Measurements from ENCODE around the gene LRRC10B. TPM values are rescaled to one million over a fixed set of nuclear protein-coding genes. Genes with fewer than 3 reads are reported as not detected.
A peak's percentile ranks its signal among the peaks of the same experiment; 100 is the strongest.

The LRRC10B gene
- total and polyA plus RNA-seq, 2 experiments from 2014 or later = 0.43 to 0.68 TPM

- Histone ChIP-seq H3K4me3 (no peak overlapping the region), H4K20me1 (ENCODE audit: insufficient read depth, poor library complexity, severe bottlenecking) (no peaks in the 10 kb centered on the region), H3K36me3 (replicated peaks; ENCODE audit: insufficient read depth, low read depth) (no peaks in the 10 kb centered on the region), H3K27ac (no peak overlapping the region), H3K4me1 (ENCODE audit: insufficient read depth) (peaks cover 19% of the 10 kb centered on the region), H3K9me2 (replicated peaks; ENCODE audit: insufficient read depth) (no peaks in the 10 kb centered on the region), H2AFZ (no peak overlapping the region), H3K79me2 (no peaks in the 10 kb centered on the region), H3K4me2 (no peak overlapping the region), H3K27me3 (peaks cover 27% of the 10 kb centered on the region), H3K9me3 (ENCODE audit: low read depth) (no peaks in the 10 kb centered on the region)
- TF ChIP-seq CTCF (IDR thresholded peaks at IDR 0.05; ENCODE audit: poor library complexity) = no peak
- TF ChIP-seq EZH2 (IDR thresholded peaks at IDR 0.05; ENCODE audit: borderline replicate concordance) = no peak
- no peak for TF ChIP-seq EZH2phosphoT487 (IDR thresholded peaks at IDR 0.05; ENCODE audit: low read depth, severe bottlenecking, unreplicated experiment)
- 56% methylated on average over 13 of the region's 13 CpGs for WGBS (ENCODE audit: low lambda C conversion rate, missing lambda C conversion rate)
- DNase-seq (ENCODE audit: low spot score) = no peak
Observed at GRCh38 chr11:61554172-61554988, 45.8 kb downstream of the LRRC10B start.

- Histone ChIP-seq H3K27me3 (peaks cover 33% of the 10 kb centered on the region), H3K9me3 (ENCODE audit: low read depth) (no peaks in the 10 kb centered on the region), H3K9me2 (replicated peaks; ENCODE audit: insufficient read depth) (no peaks in the 10 kb centered on the region), H4K20me1 (ENCODE audit: insufficient read depth, poor library complexity, severe bottlenecking) (no peaks in the 10 kb centered on the region), H2AFZ (no peak overlapping the region), H3K79me2 (no peaks in the 10 kb centered on the region), H3K4me2 (peak overlapping the region; percentile 73), H3K4me3 (no peak overlapping the region), H3K4me1 (ENCODE audit: insufficient read depth) (peaks cover 19% of the 10 kb centered on the region), H3K36me3 (replicated peaks; ENCODE audit: insufficient read depth, low read depth) (no peaks in the 10 kb centered on the region), H3K27ac (no peak overlapping the region)
- peak; percentile 60 for DNase-seq (ENCODE audit: low spot score)
- WGBS (ENCODE audit: low lambda C conversion rate, missing lambda C conversion rate) = 14% methylated on average over 39 of the region's 57 CpGs
- no peak for TF ChIP-seq EZH2phosphoT487 (IDR thresholded peaks at IDR 0.05; ENCODE audit: low read depth, severe bottlenecking, unreplicated experiment)
- TF ChIP-seq EZH2 (IDR thresholded peaks at IDR 0.05; ENCODE audit: borderline replicate concordance) = peak; percentile 48
- TF ChIP-seq CTCF (IDR thresholded peaks at IDR 0.05; ENCODE audit: poor library complexity) = peak; percentile 31
Observed at GRCh38 chr11:61555051-61555969, 46.8 kb downstream of the LRRC10B start.

- WGBS (ENCODE audit: low lambda C conversion rate, missing lambda C conversion rate) = 75% methylated on average over 8 of the region's 10 CpGs
- Histone ChIP-seq H3K79me2 (no peaks in the 10 kb centered on the region), H3K27me3 (peaks cover 34% of the 10 kb centered on the region), H3K9me2 (replicated peaks; ENCODE audit: insufficient read depth) (no peaks in the 10 kb centered on the region), H3K4me3 (no peak overlapping the region), H3K9me3 (ENCODE audit: low read depth) (no peaks in the 10 kb centered on the region), H3K27ac (no peak overlapping the region), H2AFZ (no peak overlapping the region), H3K4me1 (ENCODE audit: insufficient read depth) (peaks cover 19% of the 10 kb centered on the region), H3K4me2 (peak overlapping the region; percentile 73), H4K20me1 (ENCODE audit: insufficient read depth, poor library complexity, severe bottlenecking) (no peaks in the 10 kb centered on the region), H3K36me3 (replicated peaks; ENCODE audit: insufficient read depth, low read depth) (no peaks in the 10 kb centered on the region)
- DNase-seq (ENCODE audit: low spot score) = no peak
- no peak for TF ChIP-seq EZH2 (IDR thresholded peaks at IDR 0.05; ENCODE audit: borderline replicate concordance)
- TF ChIP-seq EZH2phosphoT487 (IDR thresholded peaks at IDR 0.05; ENCODE audit: low read depth, severe bottlenecking, unreplicated experiment) = no peak
- no peak for TF ChIP-seq CTCF (IDR thresholded peaks at IDR 0.05; ENCODE audit: poor library complexity)
Observed at GRCh38 chr11:61555978-61556377, 47.4 kb downstream of the LRRC10B start.
